ENCODE data around the gene GAB2. TPM values are rescaled to one million over a fixed set of nuclear protein-coding genes. Genes with fewer than 3 reads are reported as not detected.

The GAB2 gene
- total RNA-seq, 1 experiment from 2014 or later, result 3.3 TPM

DNA sequence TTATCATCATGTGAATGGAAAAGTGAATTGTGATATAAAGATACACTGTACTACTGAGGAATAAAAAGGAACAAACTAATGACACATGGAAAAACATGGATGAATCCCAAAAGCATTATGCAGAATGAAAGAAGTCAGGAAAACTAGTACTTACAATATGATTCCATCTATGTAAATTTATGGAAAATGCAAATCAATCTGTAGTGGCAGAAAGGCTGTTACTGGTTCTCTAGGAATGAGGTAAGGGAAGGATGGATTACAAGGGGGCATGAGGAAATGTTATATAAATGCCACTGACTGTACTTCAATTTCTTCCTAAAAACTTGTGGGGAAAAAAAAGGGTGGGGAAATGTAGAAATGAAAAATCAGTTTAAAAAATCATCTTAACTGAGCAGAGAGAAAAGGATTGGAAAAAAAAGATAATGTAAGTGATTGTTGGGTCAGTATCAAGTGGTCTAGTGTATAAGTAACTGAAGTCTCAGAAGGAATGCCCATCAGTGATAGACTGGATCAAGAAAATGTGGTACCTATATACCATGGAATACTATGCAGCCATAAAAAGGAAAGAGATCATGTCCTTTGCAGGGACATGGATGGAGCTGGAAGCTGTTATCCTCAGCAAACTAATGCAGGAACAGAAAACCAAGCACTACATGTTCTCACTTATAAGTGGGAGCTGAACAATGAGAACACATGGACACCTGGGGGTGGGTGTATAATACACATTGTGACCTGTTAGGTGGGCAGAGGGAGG, 180.2 kb downstream of the GAB2 start:
- peaks cover 2 to 7% of the 10 kb centered on the region in 2 experiments; a peak in 2 of 4 replicates for H3K4me1 Mint-ChIP-seq
- H3K27me3 Mint-ChIP-seq (ENCODE audit: low read depth), result no peaks in the 10 kb centered on the region; the same call in 1 of the 2 replicates
- Histone ChIP-seq H2BK5ac (ENCODE audit: insufficient read length, low read length) (no peak overlapping the region), H3K18ac (ENCODE audit: insufficient read length, low read depth, low read length) (no peak overlapping the region), H2AFZ (ENCODE audit: low read length) (no peak overlapping the region), H4K91ac (ENCODE audit: insufficient read length, low read depth, low read length) (no peak overlapping the region), H3K4me1 (ENCODE audit: insufficient read depth, low read length) (no peaks in the 10 kb centered on the region), H3K79me1 (ENCODE audit: insufficient read depth, low read depth, low read length, poor library complexity, severe bottlenecking) (no peaks in the 10 kb centered on the region), H3K23me2 (ENCODE audit: insufficient read length, low read depth, low read length, poor library complexity, severe bottlenecking) (no peaks in the 10 kb centered on the region), H3K9me3 (ENCODE audit: control insufficient read depth, low read depth, low read length) (no peaks in the 10 kb centered on the region), H3K27me3 (ENCODE audit: insufficient read depth, low read length) (no peaks in the 10 kb centered on the region), H4K20me1 (ENCODE audit: control insufficient read depth, insufficient read depth, insufficient read length) (no peaks in the 10 kb centered on the region), H3T11ph (ENCODE audit: low read length) (no peak overlapping the region), H2AK5ac (ENCODE audit: insufficient read length, low read length) (no peak overlapping the region), H3K27ac (ENCODE audit: insufficient read length, low read depth, low read length) (no peak overlapping the region), H3K23ac (ENCODE audit: insufficient read length, low read depth, low read length) (no peak overlapping the region), H3K4ac (ENCODE audit: low read depth, low read length) (no peak overlapping the region), H4K8ac (replicated peaks; ENCODE audit: insufficient read length, low read depth, low read length) (no peak overlapping the region), H2BK20ac (ENCODE audit: low read depth, low read length, poor library complexity, severe bottlenecking) (no peak overlapping the region), H3K14ac (ENCODE audit: insufficient read depth, low read length) (no peak overlapping the region), H3K79me2 (ENCODE audit: insufficient read depth, low read length) (no peaks in the 10 kb centered on the region), H3K56ac (ENCODE audit: insufficient read length, low read depth, low read length) (no peak overlapping the region), H4K5ac (ENCODE audit: insufficient read length, low read depth, low read length) (no peak overlapping the region), H2BK15ac (ENCODE audit: low read depth, low read length) (no peak overlapping the region), H2BK12ac (ENCODE audit: insufficient read length, low read depth, low read length) (no peak overlapping the region), H3K4me2 (ENCODE audit: insufficient read depth, insufficient read length, low read length) (no peak overlapping the region), H3K9ac (ENCODE audit: extremely low read depth, insufficient read length, low read length) (no peak overlapping the region), H2BK120ac (ENCODE audit: low read depth, low read length, poor library complexity, severe bottlenecking) (no peak overlapping the region)
- DNase-seq, result no peak
- TF ChIP-seq, protein P1, sequence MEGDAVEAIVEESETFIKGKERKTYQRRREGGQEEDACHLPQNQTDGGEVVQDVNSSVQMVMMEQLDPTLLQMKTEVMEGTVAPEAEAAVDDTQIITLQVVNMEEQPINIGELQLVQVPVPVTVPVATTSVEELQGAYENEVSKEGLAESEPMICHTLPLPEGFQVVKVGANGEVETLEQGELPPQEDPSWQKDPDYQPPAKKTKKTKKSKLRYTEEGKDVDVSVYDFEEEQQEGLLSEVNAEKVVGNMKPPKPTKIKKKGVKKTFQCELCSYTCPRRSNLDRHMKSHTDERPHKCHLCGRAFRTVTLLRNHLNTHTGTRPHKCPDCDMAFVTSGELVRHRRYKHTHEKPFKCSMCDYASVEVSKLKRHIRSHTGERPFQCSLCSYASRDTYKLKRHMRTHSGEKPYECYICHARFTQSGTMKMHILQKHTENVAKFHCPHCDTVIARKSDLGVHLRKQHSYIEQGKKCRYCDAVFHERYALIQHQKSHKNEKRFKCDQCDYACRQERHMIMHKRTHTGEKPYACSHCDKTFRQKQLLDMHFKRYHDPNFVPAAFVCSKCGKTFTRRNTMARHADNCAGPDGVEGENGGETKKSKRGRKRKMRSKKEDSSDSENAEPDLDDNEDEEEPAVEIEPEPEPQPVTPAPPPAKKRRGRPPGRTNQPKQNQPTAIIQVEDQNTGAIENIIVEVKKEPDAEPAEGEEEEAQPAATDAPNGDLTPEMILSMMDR (conservative IDR thresholded peaks at IDR 0.05), result no peak
- H3K36me3 Mint-ChIP-seq (ENCODE audit: insufficient read depth in 1 of 3, low read depth in 3 of 3), result peaks cover 0 to 7% (median 0%) of the 10 kb centered on the region in 3 experiments; a peak in 3 of 7 replicates
- H3K4me3 Mint-ChIP-seq, result no peak overlapping the region
- peaks cover 0 to 7% of the 10 kb centered on the region in 2 experiments; a peak in 3 of 5 replicates for H3K9me3 Mint-ChIP-seq
- H3K27ac Mint-ChIP-seq, result no peak overlapping the region

All from H9 (cell line).